Fibroblast of lung (primary cell): ENCODE results near the gene DNALI1.

Experiments
- CTCF ChIP-seq, 2 donors: IDR thresholded peaks in 1 of 2; conservative IDR thresholded peaks in 1 of 2; 1 replicate in 1 of 2; 2 replicates in 1 of 2; pipeline ENCODE4 v1.5.1; 2011 to 2012; ENCODE audit warnings: low read length in 2 of 2, control low read depth in 1 of 2, inconsistent platforms in 1 of 2, low read depth in 1 of 2, mild to moderate bottlenecking in 1 of 2
- EZH2 ChIP-seq: IDR thresholded peaks from 2 replicates; pipeline ENCODE4 v1.5.1; 2012; ENCODE audit warnings: low read length, control low read depth, mild to moderate bottlenecking; ENCODE audit errors: missing control alignments

GRCh38 chr1:37609002-37609401, 52.3 kb downstream of the DNALI1 start:
- no peak for TF ChIP-seq CTCF (conservative IDR thresholded peaks at IDR 0.05 in 1 of 2, IDR thresholded peaks at IDR 0.05 in 1 of 2; ENCODE audit: low read depth in 1 of 2, low read length in 2 of 2)
- no peak for TF ChIP-seq EZH2
